GM19455 (cell line): ENCODE data around the gene SMAD2.

Source experiments
- ATAC-seq: cut with Tn5 transposase; IDR thresholded peaks from one replicate; pipeline ENCODE4 v1.9.1; 2021; ENCODE audit not compliant: unreplicated experiment

The SMAD2 gene

GRCh38 chr18:47932190-47932589 is 1.7 kb upstream of the SMAD2 start:
- ATAC-seq = no peak

- ATAC-seq = no peak
These were observed 1.3 kb upstream of the SMAD2 start for GRCh38 chr18:47931718-47932103.

GRCh38 chr18:47930931-47931717 is 665 bp upstream of the SMAD2 start:
- ATAC-seq = peak; percentile 82

- peak; percentile 7 for ATAC-seq
These were observed 719 bp downstream of the SMAD2 start for GRCh38 chr18:47929681-47930198.

- ATAC-seq = no peak
These were observed 2.0 kb downstream of the SMAD2 start for GRCh38 chr18:47928466-47928865.

- ATAC-seq = no peak
These were observed 4.2 kb downstream of the SMAD2 start for GRCh38 chr18:47926101-47926850.

- no peak for ATAC-seq
These were observed 10.5 kb downstream of the SMAD2 start for GRCh38 chr18:47919916-47920315.

- peak; percentile 67 for ATAC-seq
These were observed 12.4 kb downstream of the SMAD2 start for GRCh38 chr18:47917923-47918610.

- no peak for ATAC-seq
These were observed 14.5 kb downstream of the SMAD2 start for GRCh38 chr18:47915930-47916329.

GRCh38 chr18:47915229-47915628 is 15.2 kb downstream of the SMAD2 start:
- ATAC-seq = no peak

GRCh38 chr18:47912794-47913585 is 17.5 kb downstream of the SMAD2 start:
- no peak for ATAC-seq

- no peak for ATAC-seq
These were observed 18.1 kb downstream of the SMAD2 start for GRCh38 chr18:47912343-47912742.

- no peak for ATAC-seq
These were observed 18.6 kb downstream of the SMAD2 start for GRCh38 chr18:47911877-47912276.

- ATAC-seq = no peak
These were observed 21.0 kb downstream of the SMAD2 start for GRCh38 chr18:47909484-47909883.

- no peak for ATAC-seq
These were observed 21.9 kb downstream of the SMAD2 start for GRCh38 chr18:47908592-47908991.

GRCh38 chr18:47906408-47906807 is 24.1 kb downstream of the SMAD2 start:
- ATAC-seq = no peak

GRCh38 chr18:47903809-47904208 is 26.6 kb downstream of the SMAD2 start:
- no peak for ATAC-seq

- peak; percentile 92 for ATAC-seq
These were observed 28.7 kb downstream of the SMAD2 start for GRCh38 chr18:47901624-47902362.

- ATAC-seq = no peak
These were observed 31.2 kb downstream of the SMAD2 start for GRCh38 chr18:47899107-47899840.
